ENCODE measurements around the gene ANGPTL3.

The ANGPTL3 gene

DNA sequence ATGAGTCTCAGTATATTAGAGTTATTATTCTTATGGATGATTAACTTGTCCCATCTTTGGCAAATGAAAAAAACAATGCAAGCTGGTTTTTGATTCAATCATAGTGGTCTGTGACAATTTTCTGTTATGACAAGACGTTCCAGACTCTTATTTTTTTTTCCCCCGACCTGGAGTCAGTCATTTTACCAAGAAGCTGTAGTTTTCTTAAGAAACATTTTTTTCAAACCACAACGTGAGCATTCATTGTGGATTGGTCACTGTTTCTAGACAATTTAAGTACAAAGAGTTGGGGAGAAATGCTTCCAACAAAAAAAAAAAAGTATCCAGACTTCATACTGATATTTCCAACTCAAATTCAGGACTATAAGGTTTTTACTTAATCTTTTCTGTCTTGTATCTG, 8.0 kb upstream of the ANGPTL3 start:
- H3K27ac ChIP-seq, result peak overlapping the region; percentile 78; the same call in 1 of the 2 replicates
- TF ChIP-seq, protein P1, sequence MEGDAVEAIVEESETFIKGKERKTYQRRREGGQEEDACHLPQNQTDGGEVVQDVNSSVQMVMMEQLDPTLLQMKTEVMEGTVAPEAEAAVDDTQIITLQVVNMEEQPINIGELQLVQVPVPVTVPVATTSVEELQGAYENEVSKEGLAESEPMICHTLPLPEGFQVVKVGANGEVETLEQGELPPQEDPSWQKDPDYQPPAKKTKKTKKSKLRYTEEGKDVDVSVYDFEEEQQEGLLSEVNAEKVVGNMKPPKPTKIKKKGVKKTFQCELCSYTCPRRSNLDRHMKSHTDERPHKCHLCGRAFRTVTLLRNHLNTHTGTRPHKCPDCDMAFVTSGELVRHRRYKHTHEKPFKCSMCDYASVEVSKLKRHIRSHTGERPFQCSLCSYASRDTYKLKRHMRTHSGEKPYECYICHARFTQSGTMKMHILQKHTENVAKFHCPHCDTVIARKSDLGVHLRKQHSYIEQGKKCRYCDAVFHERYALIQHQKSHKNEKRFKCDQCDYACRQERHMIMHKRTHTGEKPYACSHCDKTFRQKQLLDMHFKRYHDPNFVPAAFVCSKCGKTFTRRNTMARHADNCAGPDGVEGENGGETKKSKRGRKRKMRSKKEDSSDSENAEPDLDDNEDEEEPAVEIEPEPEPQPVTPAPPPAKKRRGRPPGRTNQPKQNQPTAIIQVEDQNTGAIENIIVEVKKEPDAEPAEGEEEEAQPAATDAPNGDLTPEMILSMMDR (conservative IDR thresholded peaks at IDR 0.05), result no peak

DNA sequence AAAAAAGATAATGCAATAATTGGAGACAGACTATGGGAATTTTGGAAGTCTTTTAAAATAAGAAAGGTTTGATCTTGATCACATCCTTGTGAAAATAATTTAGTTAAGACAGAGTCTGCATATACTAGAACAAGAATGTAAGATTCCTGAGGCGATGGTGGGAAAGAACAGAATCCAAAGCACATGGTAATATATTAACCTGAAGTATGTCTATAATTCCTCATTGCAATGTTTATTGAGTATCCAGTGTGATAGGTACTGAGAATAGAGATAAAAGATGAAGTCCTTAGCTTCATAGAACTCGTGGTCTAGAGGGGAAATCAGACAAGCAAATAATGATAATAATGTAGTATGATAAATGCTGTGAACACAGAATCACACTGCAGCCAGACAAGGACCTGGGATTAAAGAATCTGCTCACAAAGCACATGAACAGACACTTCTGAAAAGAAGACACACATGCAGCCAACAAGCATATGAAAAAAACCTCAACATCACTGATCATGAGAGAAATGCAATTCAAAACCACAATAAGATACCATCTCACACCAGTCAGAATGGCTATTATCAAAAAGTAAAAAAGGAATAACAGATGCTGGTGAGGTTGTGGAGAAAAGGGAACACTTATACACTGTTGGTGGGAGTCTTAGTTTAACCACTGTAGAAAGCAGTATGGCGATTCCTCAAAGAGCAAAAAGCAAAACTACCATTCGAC, 6.9 kb upstream of the ANGPTL3 start:
- H3K27ac ChIP-seq, result peak overlapping the region; percentile 78
- TF ChIP-seq, protein P1 (conservative IDR thresholded peaks at IDR 0.05), result no peak

DNA sequence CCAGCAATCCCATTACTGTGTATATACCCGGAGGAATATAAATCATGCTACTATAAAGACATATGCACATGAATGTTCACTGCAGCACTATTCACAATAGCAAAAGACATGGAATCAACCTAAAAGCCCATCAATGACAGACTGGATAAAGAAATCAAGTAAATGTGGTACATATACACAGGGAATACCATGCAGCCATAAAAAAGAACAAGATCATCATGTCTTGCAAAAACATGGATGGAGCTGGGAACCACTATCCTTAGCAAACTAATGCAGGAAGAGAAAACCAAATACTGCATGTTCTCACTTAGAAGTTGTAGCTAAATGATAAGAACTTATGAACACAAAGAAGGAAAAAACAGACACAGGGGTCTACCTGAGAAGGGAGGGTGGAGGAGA, 6.4 kb upstream of the ANGPTL3 start:
- TF ChIP-seq, protein P1 (conservative IDR thresholded peaks at IDR 0.05), result no peak
- peak overlapping the region; percentile 78 for H3K27ac ChIP-seq

DNA sequence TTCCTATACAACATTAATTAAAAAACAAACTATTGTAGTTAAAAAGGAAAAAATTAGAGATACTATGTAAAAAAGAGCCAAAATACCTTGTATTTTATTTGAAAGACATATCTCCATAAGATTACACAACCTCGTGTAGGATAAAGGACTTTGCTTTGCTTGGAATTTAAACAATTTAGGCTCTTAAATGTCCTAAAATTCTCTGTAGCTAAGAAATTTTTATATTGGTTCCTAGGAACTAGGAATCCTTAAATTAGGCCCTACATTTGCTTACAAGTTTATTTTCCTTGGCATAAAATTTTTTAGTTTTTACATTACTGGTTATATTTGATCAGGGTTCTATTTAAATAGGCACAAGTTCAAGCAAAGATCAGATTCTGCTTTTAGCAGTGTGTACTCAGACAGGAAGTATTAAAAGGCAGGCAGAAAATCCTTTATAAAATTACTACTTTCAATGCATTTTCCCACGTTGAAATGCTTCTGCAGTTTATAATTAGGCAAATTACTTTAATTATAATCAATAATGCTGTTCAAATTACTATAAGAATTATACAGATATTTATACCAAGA, 3.4 kb upstream of the ANGPTL3 start:
- TF ChIP-seq, protein P1 (conservative IDR thresholded peaks at IDR 0.05), result no peak
- H3K27ac ChIP-seq, result peak overlapping the region; percentile 75

DNA sequence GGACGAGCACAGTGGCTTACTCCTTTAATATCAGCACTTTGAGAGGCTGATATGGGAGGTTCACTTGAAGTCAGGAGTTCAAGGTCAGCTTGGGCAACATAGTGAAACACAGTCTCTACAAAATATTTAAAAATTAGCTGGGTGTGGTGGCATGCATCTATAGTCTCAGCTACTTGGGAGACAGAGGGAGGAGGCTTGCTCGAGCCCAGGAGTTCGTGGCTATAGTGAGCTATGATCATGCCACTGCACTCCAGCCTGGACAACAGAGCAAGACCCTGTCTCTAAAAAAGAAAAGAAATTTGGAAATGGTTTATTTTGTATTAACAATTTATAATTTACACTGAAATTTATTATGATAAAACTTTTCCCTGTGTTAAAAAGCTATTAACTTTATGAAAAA, 1.7 kb upstream of the ANGPTL3 start:
- H3K27ac ChIP-seq, result peak overlapping the region; percentile 75; the same call in 1 of the 2 replicates
- TF ChIP-seq, protein P1 (conservative IDR thresholded peaks at IDR 0.05), result no peak

DNA sequence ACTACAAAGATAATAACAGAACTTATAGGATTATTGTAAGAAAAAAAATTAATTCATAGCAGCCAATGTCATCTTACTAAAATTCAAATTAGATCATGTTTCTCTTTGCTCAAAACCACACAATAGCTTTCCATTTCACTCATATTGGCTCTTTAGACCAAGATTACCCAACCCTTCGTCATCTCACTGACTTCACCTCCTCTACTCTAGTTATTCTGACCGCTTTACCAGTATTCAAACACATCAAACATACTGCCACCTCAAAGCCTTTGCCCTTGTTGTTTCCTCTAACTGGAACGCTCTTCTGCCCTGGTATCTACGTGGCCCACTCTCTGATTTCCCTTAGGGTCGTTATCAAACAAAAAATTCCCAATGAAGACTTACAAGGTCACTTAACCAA, 1.7 kb downstream of the ANGPTL3 start:
- TF ChIP-seq, protein P1 (conservative IDR thresholded peaks at IDR 0.05), result no peak
- peak overlapping the region; percentile 55 for H3K27ac ChIP-seq

DNA sequence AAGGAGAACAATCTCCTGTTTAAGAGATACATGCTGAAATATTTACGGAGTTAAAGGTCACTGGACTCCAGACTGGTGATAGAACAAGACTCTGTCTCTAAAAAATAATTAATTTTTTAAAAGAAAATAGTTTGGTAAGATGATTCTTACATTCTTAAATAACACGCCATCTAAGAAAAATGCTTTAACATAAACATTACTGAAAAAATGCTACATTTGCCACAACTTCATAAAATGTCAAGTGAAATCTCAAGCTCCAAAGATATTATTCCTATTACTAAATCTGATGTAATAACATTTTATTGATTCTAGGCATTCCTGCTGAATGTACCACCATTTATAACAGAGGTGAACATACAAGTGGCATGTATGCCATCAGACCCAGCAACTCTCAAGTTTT, 4.1 kb downstream of the ANGPTL3 start:
- TF ChIP-seq, protein P1 (conservative IDR thresholded peaks at IDR 0.05), result no peak
- H3K27ac ChIP-seq, result peak overlapping the region; percentile 55

All from VCaP (cell line).